ENCODE data around the gene YBX2.

- TF ChIP-seq CTCF (IDR thresholded peaks at IDR 0.05; ENCODE audit: insufficient read depth, low read length) (no peak), SPI1 (IDR thresholded peaks at IDR 0.05; ENCODE audit: borderline replicate concordance, low read depth) (no peak), POLR2AphosphoS5 (IDR thresholded peaks at IDR 0.05; ENCODE audit: low read depth) (no peak)
These were observed 28.2 kb upstream of the YBX2 start for GRCh38 chr17:7322520-7323194.

Measured in HL-60 (cell line).